Measurements from ENCODE around the gene SDC4. TPM values are rescaled to one million over a fixed set of nuclear protein-coding genes. Genes with fewer than 3 reads are reported as not detected.

SDC4 gene
- total and polyA plus RNA-seq, 9 of the 15 experiments (the other 6 are each of a cell fraction or from before 2014, with no cell fraction given): 2.1 to 10.7 (median 6.3) TPM

- TF ChIP-seq, protein P1, sequence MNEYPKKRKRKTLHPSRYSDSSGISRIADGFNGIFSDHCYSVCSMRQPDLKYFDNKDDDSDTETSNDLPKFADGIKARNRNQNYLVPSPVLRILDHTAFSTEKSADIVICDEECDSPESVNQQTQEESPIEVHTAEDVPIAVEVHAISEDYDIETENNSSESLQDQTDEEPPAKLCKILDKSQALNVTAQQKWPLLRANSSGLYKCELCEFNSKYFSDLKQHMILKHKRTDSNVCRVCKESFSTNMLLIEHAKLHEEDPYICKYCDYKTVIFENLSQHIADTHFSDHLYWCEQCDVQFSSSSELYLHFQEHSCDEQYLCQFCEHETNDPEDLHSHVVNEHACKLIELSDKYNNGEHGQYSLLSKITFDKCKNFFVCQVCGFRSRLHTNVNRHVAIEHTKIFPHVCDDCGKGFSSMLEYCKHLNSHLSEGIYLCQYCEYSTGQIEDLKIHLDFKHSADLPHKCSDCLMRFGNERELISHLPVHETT (CRISPR knock-in tag; conservative IDR thresholded peaks at IDR 0.05 in 1 of 2, IDR thresholded peaks at IDR 0.05 in 1 of 2): peak in 1 of 2 experiments; percentile 46; a peak in 1 of 4 replicates
- no peak for TF ChIP-seq HDAC6 (IDR thresholded peaks at IDR 0.05; ENCODE audit: low read depth, low read length)
- no peak for TF ChIP-seq ZNF57 (CRISPR knock-in tag; IDR thresholded peaks at IDR 0.05)
- TF ChIP-seq ZNF197 (CRISPR knock-in tag; IDR thresholded peaks at IDR 0.05; ENCODE audit: low read depth): no peak
- no peak for TF ChIP-seq ZNF165 (CRISPR knock-in tag; IDR thresholded peaks at IDR 0.05; ENCODE audit: borderline replicate concordance)
- no peak for TF ChIP-seq ZBTB43 (CRISPR knock-in tag; IDR thresholded peaks at IDR 0.05)
- no peak for TF ChIP-seq RBM39 (optimal IDR thresholded peaks at IDR 0.05; ENCODE audit: low read depth, low read length)
- TF ChIP-seq GATAD2B (IDR thresholded peaks at IDR 0.05; ENCODE audit: borderline replicate concordance): no peak
- TF ChIP-seq, protein P2, sequence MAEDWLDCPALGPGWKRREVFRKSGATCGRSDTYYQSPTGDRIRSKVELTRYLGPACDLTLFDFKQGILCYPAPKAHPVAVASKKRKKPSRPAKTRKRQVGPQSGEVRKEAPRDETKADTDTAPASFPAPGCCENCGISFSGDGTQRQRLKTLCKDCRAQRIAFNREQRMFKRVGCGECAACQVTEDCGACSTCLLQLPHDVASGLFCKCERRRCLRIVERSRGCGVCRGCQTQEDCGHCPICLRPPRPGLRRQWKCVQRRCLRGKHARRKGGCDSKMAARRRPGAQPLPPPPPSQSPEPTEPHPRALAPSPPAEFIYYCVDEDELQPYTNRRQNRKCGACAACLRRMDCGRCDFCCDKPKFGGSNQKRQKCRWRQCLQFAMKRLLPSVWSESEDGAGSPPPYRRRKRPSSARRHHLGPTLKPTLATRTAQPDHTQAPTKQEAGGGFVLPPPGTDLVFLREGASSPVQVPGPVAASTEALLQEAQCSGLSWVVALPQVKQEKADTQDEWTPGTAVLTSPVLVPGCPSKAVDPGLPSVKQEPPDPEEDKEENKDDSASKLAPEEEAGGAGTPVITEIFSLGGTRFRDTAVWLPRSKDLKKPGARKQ (CRISPR knock-in tag; IDR thresholded peaks at IDR 0.05): no peak
- TF ChIP-seq SMARCB1 (IDR thresholded peaks at IDR 0.05; ENCODE audit: insufficient read length, low read depth): no peak
- no peak for TF ChIP-seq SREBF1 (IDR thresholded peaks at IDR 0.05; ENCODE audit: borderline replicate concordance, low read depth, low read length)
- no peak for TF ChIP-seq EZH2 (IDR thresholded peaks at IDR 0.05; ENCODE audit: borderline replicate concordance, low read depth, low read length)
- TF ChIP-seq KLF10 (CRISPR knock-in tag; IDR thresholded peaks at IDR 0.05): no peak
- peak; percentile 69; the same call in 1 of the 2 replicates for TF ChIP-seq ZNF583 (CRISPR knock-in tag; IDR thresholded peaks at IDR 0.05)
- peak; percentile 83 for TF ChIP-seq TFAP4 (CRISPR knock-in tag; IDR thresholded peaks at IDR 0.05; ENCODE audit: borderline replicate concordance)
- TF ChIP-seq SRSF3 (IDR thresholded peaks at IDR 0.05; ENCODE audit: insufficient read depth, low read length): no peak
- no peak for TF ChIP-seq HMG20B (CRISPR knock-in tag; IDR thresholded peaks at IDR 0.05)
- TF ChIP-seq CHD2 (IDR thresholded peaks at IDR 0.05; ENCODE audit: low read depth, low read length): no peak
- no peak for TF ChIP-seq STAT5B (CRISPR knock-in tag; IDR thresholded peaks at IDR 0.05)
- no peak for TF ChIP-seq SMAD2 (IDR thresholded peaks at IDR 0.05; ENCODE audit: low read depth, low read length)
- no peak for TF ChIP-seq DPF2 (IDR thresholded peaks at IDR 0.05)
- no peak for TF ChIP-seq CBX3 (IDR thresholded peaks at IDR 0.05; ENCODE audit: borderline replicate concordance in 1 of 2, low read length in 2 of 2)
- 0 out of 2 replicates have a peak, but pooled peaks have one; percentile 17 for TF ChIP-seq ZKSCAN1 (IDR thresholded peaks at IDR 0.05; ENCODE audit: low read depth, low read length)
- TF ChIP-seq KAT8 (IDR thresholded peaks at IDR 0.05; ENCODE audit: low read depth): no peak
- no peak for TF ChIP-seq FOXP1 (CRISPR knock-in tag; IDR thresholded peaks at IDR 0.05)
- TF ChIP-seq NCOA4 (IDR thresholded peaks at IDR 0.05; ENCODE audit: partially characterized antibody): no peak
- TF ChIP-seq OTX1 (CRISPR knock-in tag; IDR thresholded peaks at IDR 0.05): no peak
Measured at GRCh38 chr20:45322952-45323383, 25.3 kb downstream of the SDC4 start (continued).

Data from K562 (cell line).